SK-N-SH treated with all-trans-retinoic acid at 6 μM for 48 hours (cell line): Measurements from ENCODE around the gene OSGIN1.

Source experiments
- ISL1 ChIP-seq: fragments of 250-450 bp; sonication (Bioruptor Pico); IDR thresholded peaks from 2 replicates; pipeline ENCODE4 v2.1.2; 2022; ENCODE audit warnings: mild to moderate bottlenecking, moderate library complexity
- ZC3H10 ChIP-seq: fragments of 250-450 bp; sonication (Bioruptor Pico); IDR thresholded peaks from 2 replicates; pipeline ENCODE4 v1.5.1; 2021; ENCODE audit warnings: mild to moderate bottlenecking, moderate library complexity
- ZFP3 ChIP-seq: fragments of 250-450 bp; sonication (Bioruptor Pico); IDR thresholded peaks from 2 replicates; pipeline ENCODE4 v1.5.0; 2020; ENCODE audit warnings: mild to moderate bottlenecking, moderate library complexity
- TF ChIP-seq, protein P1 (sequence below): fragments of 250-450 bp; sonication (Bioruptor Pico); IDR thresholded peaks from 2 replicates; pipeline ENCODE4 v1.8.0; 2020; ENCODE audit warnings: mild to moderate bottlenecking, moderate library complexity, borderline replicate concordance
- TF ChIP-seq, protein P2 (sequence below): fragments of 250-450 bp; sonication (Bioruptor Pico); IDR thresholded peaks from 2 replicates; pipeline ENCODE4 v1.5.1; 2021; ENCODE audit warnings: mild to moderate bottlenecking, moderate library complexity
- TF ChIP-seq, protein P3 (sequence below): fragments of 250-450 bp; sonication (Bioruptor Pico); IDR thresholded peaks from 2 replicates; pipeline ENCODE4 v1.5.1; 2020; ENCODE audit warnings: low read depth, mild to moderate bottlenecking, moderate library complexity

DNA sequence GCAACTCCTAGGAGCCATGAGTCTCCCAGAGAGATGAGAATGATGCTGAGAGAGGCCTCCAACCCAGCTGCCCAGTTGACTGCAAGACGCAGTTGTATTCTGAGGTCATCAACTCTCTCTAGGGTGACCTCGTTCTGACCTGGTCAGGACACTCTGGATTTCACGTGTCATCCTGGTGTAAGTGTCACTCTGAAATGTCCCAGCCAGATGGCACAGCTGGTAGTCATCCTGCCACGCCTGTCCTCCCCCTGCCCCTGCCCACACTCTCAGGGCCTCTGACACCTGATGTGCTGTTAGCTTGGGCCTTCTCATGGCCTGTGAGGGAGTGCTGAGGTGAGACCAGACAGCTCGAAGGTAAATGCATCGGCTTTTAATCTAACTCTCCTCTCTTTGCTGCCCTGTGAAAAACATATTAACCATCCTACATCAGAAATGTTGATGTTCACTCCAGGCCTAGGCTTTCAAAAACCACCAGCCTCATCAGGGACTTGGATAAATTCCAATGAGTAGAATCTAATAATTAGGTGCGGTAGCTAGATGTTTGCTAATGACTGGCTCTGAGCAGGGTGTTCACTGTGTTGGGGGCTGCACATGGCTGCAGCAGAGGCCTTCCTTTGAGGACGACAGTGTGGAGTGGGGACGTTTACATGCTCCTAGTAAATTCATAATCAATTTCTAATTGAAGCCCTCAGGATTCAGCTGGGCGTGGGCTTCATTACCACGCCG is 40.4 kb upstream of the OSGIN1 start:
- TF ChIP-seq ISL1 (CRISPR knock-in tag) = no peak
- TF ChIP-seq ZC3H10 (CRISPR knock-in tag) = no peak
- TF ChIP-seq, protein P1, sequence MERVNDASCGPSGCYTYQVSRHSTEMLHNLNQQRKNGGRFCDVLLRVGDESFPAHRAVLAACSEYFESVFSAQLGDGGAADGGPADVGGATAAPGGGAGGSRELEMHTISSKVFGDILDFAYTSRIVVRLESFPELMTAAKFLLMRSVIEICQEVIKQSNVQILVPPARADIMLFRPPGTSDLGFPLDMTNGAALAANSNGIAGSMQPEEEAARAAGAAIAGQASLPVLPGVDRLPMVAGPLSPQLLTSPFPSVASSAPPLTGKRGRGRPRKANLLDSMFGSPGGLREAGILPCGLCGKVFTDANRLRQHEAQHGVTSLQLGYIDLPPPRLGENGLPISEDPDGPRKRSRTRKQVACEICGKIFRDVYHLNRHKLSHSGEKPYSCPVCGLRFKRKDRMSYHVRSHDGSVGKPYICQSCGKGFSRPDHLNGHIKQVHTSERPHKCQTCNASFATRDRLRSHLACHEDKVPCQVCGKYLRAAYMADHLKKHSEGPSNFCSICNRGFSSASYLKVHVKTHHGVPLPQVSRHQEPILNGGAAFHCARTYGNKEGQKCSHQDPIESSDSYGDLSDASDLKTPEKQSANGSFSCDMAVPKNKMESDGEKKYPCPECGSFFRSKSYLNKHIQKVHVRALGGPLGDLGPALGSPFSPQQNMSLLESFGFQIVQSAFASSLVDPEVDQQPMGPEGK = no peak
- TF ChIP-seq, protein P2, sequence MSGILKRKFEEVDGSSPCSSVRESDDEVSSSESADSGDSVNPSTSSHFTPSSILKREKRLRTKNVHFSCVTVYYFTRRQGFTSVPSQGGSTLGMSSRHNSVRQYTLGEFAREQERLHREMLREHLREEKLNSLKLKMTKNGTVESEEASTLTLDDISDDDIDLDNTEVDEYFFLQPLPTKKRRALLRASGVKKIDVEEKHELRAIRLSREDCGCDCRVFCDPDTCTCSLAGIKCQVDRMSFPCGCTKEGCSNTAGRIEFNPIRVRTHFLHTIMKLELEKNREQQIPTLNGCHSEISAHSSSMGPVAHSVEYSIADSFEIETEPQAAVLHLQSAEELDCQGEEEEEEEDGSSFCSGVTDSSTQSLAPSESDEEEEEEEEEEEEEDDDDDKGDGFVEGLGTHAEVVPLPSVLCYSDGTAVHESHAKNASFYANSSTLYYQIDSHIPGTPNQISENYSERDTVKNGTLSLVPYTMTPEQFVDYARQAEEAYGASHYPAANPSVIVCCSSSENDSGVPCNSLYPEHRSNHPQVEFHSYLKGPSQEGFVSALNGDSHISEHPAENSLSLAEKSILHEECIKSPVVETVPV (CRISPR knock-in tag) = no peak
- TF ChIP-seq, protein P3, sequence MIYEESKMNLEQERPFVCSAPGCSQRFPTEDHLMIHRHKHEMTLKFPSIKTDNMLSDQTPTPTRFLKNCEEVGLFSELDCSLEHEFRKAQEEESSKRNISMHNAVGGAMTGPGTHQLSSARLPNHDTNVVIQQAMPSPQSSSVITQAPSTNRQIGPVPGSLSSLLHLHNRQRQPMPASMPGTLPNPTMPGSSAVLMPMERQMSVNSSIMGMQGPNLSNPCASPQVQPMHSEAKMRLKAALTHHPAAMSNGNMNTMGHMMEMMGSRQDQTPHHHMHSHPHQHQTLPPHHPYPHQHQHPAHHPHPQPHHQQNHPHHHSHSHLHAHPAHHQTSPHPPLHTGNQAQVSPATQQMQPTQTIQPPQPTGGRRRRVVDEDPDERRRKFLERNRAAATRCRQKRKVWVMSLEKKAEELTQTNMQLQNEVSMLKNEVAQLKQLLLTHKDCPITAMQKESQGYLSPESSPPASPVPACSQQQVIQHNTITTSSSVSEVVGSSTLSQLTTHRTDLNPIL = no peak
- no peak for TF ChIP-seq ZFP3 (CRISPR knock-in tag)
